ENCODE data around the gene SPOCK1. TPM values are rescaled to one million over a fixed set of nuclear protein-coding genes. Genes with fewer than 3 reads are reported as not detected.
"Not testable (repeated sequence)": the region's sequence is repeated elsewhere in the genome, so short reads cannot be mapped to it uniquely, and the experiment has no call there.

SPOCK1 gene
- total RNA-seq, 2 donors from 2014 or later, result 75.0 to 213 TPM

DNA sequence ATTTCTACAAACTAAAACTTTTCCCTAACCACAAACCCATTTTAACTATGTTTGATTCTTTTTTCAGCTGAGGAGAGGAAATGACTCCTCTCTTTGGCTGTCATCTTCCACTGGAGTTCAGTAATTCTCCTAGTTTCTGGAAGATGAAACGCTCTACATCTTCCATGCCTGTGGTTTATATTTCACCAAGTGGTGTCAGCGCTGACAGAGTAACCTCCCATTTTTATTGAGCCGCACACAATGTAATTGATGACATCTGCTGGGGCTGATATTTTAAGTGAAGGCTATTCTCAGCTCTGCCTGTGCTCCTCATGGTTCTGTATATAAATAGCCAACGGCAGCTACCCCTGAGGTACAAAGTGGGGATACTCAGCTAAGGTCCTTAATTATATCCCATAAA, 234.6 kb downstream of the SPOCK1 start:
- ATAC-seq, result peak; percentile 31 to 48
- intact Hi-C loops (cut with DNase I), result no loop called here
- no peak for DNase-seq

DNA sequence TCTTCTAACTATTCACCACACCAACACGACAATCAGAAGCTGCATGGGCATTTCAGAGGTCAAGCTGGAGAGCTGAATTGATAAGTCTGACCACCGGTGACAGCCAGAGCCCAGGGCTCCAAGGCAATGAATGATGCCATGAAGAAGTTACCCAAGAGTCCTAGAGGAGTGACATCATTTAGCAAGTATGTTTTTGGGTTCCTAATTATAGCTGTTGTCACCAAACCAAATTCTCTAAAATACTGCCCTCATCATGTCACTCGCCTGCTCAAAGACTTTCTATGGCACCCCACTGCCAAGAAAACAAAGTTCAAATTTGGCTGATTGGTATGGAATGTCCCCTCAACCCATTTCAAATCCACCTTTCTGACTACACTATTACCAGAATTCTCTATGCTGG, 235.1 kb downstream of the SPOCK1 start:
- intact Hi-C loops (cut with DNase I), result no loop called here
- no peak for DNase-seq
- ATAC-seq, result peak in 1 of 2 donors; percentile 28

DNA sequence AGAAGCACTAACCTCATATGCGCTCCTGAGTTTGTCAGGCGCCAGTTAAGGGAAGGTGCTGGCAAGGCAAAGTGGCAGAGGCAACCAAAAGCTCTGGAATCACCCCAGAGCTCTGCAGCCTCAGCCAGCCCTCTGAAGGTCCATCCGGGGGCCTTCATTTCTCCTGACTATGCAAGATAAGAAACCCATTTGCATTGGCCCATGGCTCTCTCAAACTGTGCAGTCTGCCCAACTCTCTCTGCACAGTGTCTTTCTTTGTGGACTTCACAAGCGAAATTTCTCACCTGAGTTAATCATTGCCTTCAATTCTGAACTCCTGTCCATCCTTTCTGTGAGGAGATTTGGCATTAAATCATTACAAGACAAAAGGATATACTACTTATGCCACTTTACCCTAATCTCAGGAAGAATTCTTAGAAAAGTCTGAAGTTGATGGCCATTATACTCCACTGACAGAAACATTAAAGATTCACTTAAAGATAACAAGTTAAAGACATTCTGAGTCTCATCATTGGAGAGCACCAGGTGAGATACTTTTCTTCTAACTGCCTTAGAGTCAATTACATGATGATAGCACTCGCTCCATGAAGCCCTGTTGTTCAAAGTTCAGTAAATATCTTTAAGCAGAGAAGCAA, 235.6 kb downstream of the SPOCK1 start:
- ATAC-seq, result no peak
- intact Hi-C loops (cut with DNase I), result no loop called here
- DNase-seq, result no peak

DNA sequence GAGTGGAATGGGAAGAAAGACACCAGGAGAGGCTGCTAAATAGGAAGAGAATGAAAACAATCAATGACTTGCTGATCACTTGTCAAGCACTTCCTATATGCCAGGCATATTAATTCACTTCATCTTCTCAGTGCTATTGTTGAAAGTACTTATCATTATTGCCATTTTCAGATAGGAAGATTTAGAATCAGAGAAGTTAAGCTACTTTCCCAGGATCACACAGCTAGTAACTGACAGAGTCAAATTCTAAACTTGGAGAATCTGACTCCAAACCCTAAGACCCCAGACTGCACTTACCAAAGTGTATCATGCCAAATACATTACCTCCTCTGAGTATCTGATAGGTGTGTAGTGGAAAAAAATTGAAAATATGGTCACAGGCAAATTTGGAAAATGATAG, 236.3 kb downstream of the SPOCK1 start:
- intact Hi-C loops (cut with DNase I), result no loop called here
- DNase-seq (no peak), ATAC-seq (no peak)

DNA sequence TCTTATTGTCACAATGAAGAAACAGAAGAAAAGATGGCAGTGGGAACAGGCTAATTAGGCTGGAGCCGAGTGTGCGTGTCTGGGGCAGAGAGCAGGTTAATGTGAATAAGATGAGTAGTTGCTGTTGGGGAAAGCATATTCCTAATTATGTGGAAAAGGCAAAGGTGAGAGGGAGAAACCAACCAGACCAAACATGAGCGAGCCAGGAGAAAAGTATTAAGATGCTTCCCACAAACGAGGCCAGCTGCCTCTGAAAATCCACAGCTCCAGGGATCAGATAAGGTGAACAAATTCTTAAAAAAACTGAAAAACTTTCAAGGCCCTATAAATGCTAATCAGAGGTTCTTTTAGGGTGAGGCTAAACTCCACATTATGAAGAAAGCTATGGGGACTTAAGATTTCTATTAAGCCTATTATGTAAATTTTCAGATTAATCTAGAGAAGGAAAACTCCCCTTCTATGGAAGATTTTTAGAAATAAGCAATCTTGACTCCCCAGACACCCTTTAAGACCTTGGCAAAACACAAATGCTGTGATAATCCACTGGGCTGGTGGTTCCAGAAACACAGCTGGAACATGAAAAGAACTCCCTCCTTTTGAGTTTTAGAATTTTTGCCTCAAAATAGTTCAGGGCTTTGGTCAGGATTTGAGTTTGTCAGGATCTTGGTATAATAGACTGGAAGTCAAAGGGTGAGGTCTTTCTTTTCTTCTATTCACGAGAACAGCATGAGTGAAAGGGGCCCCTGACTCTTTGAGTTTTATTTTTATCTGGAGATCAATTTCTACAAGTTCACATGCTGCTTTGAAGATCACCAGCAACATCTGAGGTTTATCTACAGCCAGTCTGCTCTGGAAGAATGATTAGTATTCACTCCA, 238.1 kb downstream of the SPOCK1 start:
- intact Hi-C loops (cut with DNase I), result no loop called here
- ATAC-seq, result peak in 1 of 2 donors; percentile 16
- DNase-seq, result no peak

DNA sequence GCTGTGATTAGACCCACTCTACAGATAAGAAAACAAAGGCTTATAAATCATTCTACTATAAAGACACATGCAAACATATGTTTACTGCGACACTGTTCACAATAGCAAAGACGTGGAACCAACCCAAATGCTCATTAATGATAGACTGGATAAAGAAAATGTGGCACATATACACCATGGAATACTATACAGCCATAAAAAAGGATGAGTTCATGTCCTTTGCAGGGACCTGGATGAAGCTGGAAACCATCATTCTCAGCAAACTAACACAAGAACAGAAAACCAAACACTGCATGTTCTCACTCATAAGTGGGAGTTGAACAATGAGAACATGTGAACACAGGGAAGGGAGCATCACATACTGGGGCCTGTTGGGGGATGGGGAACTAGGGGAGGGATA, 240.0 kb downstream of the SPOCK1 start:
- ATAC-seq; DNase-seq; intact Hi-C loops (cut with DNase I): not testable (repeated sequence)

DNA sequence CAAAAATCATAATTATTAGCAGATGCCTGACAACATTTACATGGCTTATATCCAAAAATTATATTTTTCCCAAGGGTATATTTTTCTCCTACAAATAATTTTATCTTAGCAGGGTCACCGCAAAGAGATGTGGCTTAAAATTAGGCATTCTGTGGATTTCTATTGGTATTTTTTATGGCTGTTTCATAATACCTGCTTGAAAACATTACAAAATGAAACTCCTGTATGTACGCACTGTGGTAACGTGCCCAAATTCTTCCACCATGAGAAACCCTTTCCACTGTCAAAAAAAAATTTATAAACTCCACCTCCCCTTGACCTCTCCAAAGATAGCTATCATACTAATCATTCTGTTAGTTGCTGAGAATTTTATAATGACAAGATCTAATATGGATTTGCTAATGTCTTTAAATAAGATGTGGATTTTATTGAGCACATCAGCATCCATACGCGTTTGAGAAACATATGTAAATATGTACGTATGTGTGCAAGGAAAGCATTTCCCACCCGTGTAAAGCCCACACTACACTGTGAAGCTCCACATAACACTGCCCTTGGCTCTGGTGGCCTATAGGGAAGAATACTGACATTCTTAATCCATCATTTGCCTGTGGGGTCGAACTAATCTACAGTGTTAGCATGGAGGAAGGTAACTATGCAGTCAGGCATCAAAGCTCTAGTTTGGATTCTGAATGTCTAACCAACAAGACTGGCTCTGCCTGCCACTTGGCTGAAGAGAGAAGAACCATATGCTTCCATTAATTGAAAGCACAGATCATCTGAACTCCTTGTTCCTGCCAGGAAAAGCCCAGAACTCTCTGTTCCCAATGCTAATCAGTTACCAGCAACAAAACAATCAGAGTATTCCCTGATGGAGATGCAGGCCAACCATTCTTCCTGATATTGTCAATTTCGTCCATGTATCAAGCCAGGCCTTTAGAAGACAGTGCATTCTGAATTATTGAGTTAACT, 244.7 kb downstream of the SPOCK1 start:
- ATAC-seq (peak; percentile 54 to 74), DNase-seq (no peak)
- intact Hi-C loops (cut with DNase I), result no loop called here

DNA sequence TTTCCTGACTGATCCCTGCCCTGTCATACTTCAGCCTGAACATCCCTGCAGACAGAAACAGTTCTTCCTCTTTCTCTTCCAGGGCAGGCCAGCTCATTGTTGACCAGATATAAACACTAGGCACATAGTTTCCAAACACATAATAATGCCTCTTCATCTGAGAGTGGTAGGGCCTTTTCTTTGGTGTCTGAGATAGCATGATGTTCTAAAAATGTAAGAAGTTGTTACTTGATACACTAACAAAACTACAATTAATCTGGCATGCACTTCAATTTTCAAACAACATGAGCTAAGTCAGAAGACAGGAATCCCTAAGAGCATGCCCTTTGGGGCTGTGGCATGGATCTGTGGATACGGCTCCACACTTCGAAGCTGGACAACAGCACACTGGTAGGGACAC, 246.6 kb downstream of the SPOCK1 start:
- intact Hi-C loops (cut with DNase I), result no loop called here
- DNase-seq (no peak), ATAC-seq (no peak)

DNA sequence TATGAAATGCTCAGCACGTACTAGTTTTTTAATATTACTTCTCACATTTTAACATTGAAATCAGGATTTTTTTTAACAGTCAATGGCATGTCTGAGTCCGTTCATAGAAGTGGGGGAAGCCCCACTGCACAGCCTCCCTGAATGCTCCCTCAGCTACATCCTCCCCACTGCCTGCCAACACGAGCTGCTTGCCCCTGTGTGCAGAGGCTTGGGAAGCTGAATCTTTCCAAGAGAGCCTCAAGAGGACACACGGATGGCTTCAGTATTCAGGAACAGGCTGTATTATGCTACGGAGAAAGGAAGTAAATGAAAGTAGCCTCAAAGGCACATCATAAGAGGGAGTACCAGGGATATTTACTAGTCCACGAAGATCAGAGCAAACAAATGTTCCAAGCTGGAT, 248.7 kb downstream of the SPOCK1 start:
- DNase-seq, result no peak
- peak in 1 of 2 donors; percentile 56 for ATAC-seq
- intact Hi-C loops (cut with DNase I), result no loop called here

DNA sequence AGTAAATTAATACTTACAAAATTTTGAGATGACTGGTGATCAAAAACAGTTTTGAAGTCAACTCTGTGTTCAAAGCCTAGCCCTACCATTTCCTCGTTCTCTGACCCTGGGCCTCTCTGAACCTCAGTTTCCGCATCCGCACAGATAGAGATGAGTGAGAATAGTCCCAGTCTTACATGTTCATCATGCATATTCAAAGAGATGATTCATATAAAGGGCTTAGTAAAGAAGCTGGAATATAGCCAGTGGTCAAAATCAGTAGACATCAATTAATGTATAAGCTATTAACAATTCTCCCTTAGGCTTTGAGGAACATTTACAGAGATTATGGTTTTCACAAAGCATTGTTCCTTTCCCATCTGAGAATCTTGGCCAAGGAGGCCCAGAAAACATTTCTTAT, 250.6 kb downstream of the SPOCK1 start:
- ATAC-seq (no peak), DNase-seq (no peak)

DNA sequence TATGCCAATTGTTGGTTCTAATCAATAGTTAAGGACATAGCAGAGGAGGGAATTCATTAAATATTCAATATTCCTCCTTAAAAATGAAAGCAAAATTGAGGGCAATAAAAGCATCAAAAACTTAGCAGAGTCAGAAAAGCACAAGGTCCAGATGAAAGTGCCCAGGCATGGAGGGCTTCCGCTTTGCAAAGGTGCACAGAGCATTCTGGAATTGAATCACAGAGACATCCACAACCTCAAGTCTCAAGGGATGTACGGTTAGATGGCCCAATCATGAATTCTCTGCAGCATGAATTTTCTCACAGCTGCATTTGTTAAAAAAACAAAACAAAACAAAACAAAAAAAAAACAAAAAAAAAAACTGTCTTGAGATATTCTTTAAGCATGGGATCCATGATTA, 253.7 kb downstream of the SPOCK1 start:
- intact Hi-C loops (cut with DNase I), result no loop called here
- no peak for ATAC-seq
- no peak for DNase-seq

More for the DNA sequence above, 250.6 kb downstream of the SPOCK1 start:
- intact Hi-C loops (cut with DNase I), result no loop called here

DNA sequence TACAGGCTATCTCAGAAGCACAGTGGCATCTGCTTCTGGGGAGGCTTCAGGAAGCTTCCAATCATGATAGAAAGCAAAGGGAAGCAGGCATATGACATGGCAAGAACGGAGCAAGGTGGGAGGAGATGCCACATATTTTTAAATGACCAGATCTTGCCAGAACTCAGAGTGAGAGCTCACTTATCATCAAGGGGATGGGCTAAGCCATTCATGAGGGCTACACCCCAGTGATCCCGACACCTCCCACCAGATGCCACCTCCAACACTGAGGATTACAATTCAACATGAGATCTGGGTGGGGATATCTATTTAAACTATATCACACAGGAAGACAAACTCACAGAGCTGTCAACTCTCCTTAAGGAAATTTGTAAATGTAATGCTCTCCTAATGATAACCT, 258.8 kb downstream of the SPOCK1 start:
- ATAC-seq (no peak), DNase-seq (no peak)
- intact Hi-C loops (cut with DNase I), result no loop called here

DNA sequence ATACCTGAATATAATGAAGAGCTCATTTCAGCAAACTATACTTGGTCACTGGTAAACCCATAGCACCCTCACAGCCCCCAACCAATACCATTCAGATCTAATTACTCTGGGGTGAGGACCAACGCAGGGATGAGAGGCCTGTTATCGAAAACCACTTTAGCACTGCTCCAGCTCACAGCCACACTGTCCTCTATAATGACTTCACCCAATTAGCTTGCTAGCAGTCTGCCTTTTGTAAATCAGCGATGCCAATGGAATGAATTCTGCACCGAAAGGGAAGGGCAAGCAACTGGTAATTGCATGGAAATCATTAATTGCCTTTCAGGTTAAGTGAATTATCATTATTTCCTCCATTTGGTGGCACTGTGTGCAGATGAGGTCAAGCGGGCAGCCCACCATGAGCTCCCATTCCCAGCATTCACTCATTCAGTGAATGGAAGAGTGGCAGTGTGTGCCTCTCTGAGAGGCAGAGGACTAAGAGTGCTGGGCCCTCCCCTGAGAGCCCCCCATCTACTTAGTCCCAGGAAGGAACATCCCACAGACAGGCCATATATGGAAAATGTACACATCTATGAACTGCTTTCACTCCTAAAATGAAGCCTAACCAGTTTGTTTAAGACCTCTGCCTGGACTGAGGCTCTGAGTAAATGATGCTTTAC, 262.1 kb downstream of the SPOCK1 start:
- intact Hi-C loops (cut with DNase I), result no loop called here
- DNase-seq (no peak), ATAC-seq (no peak)

DNA sequence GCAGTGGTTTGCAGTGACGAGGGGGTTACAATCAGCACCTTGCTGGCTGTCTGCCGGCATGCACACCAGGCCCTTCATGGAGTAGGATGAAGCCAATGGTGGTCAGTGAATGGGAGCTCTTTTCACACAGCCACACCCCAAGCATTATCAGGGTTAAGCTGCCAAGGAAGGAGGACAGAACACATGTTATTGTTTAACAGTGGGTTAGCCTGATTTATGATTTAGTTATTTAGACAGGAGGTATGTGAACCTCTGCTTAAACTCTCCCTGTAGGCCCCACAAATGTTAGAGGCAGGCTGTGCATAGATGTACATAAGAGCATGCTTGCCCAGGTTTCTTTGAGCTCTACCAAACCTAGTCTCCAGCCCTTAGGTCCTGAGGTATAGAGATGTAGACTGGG, 262.9 kb downstream of the SPOCK1 start:
- DNase-seq (no peak), ATAC-seq (no peak)
- intact Hi-C loops (cut with DNase I), result no loop called here

DNA sequence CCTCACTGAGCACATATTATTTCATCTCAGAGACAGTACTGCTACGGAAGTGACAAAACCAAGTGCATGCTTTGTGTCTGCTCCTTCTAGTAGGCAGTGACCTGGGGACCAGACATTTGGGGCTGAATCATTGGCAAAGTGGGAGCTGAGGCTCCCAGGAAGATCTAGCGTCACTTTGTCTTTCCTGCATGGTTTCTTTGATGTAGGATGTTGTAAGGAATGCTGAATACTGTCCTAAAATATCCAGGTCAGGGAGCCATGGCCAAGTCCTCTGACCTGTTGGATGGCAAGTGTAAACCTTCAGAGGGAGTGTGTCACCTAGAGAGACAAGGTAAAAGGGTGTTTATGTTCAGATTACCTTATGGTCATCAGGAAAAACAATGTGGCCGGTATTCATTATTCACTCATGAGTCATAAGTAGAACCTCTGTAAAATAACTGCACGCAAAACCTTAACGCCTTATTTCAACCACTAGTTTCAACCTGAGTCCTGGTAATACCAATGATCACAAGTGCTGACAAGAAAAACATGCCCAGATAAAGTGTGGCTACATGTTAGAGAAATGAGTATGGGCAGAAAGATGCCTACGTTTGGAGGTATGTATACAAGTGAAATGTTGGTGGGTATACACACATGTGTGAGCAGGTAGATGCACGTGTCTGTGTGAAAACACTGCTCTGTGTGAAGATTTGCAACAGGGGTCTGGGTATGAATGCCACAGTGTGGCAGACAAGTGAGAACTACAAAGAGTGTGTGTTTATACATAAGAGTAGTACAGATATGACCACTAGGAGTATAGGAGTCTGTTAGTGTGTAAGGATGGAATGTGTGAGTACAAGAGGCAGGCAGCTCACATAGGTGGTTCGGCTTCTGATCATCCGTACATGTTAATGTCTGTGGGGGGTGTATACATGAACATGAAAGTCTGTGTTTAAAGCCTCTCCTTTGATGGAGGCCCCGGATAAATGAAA, 263.9 kb downstream of the SPOCK1 start:
- intact Hi-C loops (cut with DNase I), result no loop called here
- ATAC-seq, result no peak
- no peak for DNase-seq

DNA sequence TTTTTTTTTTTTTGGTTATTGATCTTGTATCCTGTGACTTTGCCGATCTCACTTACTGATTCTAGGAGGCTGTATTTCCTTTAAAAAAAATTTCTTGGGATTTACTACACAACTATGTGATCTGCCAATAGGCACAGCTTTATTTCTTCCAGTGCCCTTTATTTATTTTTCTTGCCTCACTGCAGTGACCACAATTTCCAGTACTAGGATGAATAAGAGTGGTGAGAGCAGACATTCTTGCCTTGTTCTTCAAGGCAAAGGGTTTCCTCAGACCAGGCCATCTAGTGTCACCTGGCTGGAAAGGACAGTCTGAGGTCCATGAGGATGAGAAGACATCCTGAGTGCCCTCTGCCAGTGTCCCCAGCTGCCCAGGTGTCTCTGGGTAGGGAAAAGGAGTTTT, 265.4 kb downstream of the SPOCK1 start:
- ATAC-seq (no peak), DNase-seq (no peak)
- intact Hi-C loops (cut with DNase I), result no loop called here

DNA sequence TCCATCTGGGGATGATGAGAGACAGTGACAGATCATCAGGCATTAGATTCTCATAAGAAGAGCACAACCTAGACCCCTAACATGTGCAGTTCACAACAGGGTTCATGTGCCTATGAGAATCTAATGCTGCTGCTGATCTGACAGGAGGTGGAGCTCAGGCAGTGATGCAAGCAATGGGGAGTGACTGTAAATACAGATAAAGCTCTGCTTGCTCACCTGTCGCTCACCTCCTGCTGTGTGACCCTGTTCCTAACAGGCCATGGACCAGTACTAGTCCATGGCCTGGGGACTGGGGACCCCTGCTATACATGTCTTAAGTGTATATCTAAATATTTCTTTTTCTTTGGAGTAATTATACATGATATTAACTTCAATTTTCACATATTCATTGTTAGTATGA, 265.8 kb downstream of the SPOCK1 start:
- ATAC-seq; DNase-seq; intact Hi-C loops (cut with DNase I): not testable (repeated sequence)

DNA sequence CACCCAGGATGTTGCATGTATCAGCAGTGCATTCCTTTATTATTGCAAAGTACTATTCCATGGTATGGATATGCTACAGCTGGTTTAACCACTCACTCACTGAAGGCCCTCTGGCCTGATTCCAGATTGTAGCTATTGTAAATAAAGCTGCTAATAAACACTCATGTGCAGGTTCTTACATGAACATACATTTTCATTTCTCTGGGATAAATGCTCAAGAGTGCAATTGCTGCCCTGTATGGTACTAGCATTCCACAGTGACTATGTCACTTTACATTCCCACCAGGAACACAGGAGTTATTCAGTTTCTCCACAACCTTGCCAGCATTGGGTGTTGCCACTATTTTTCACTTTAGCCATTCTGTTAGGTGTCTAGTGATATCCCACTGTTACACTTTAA, 267.6 kb downstream of the SPOCK1 start:
- DNase-seq, result no peak
- no peak for ATAC-seq
- intact Hi-C loops (cut with DNase I), result no loop called here

Measured in left cardiac atrium (tissue), 4 donors.